ENCODE data around the gene LDLRAD4.
A peak's percentile ranks its signal among the peaks of the same experiment; 100 is the strongest.

The LDLRAD4 gene

DNA sequence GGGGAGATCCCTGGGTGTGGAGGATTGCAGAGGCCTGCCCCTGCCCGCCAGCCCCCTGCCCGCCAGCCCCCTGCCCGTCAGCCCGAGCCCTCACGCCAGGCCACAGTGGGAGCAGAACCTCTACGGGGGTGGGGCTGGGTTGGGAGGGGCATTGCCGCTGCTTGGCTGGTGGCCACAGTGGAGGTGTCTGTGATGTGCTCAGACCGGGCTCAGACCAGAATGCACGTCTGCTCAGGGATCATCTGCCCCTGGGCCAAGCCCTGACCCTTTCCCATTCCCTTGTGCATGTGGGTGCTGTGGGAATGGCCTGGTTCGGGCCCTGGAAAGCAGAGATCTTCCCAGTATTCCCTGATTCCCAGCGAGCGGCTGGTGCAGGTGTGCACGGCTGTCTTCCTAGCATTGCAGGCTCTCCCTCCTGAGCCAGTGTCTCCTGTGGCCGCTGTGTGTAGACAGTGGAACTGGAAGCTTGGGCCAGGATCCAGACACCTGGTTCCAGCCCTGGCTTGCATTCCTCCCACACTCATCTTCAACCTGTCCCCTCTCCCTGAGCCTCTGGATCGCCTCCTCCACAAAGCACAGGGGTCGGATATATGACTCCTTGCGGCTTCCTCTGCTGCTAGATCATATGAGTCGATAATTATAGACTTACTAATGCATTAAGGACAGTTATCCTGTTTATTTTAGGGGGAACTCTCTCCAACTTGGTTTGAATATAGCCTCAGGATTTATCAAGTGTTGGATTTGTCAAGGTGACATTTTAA is 161.6 kb downstream of the LDLRAD4 start:
- Histone ChIP-seq H3K4me3 (ENCODE audit: insufficient read depth in 1 of 2, low read depth in 1 of 2, low read length in 2 of 2) (no peak overlapping the region), H3K18ac (ENCODE audit: low read depth in 1 of 2, low read length in 2 of 2) (no peak overlapping the region), H3K9me3 (ENCODE audit: control insufficient read depth, low read length) (no peaks in the 10 kb centered on the region), H3K9ac (ENCODE audit: low read length) (no peak overlapping the region), H3K4me2 (ENCODE audit: low read length, poor library complexity, severe bottlenecking) (no peak overlapping the region), H2BK15ac (ENCODE audit: low read depth, poor library complexity, severe bottlenecking) (no peak overlapping the region), H3K23ac (ENCODE audit: low read length in 2 of 2) (no peak overlapping the region), H2AFZ (ENCODE audit: low read depth, low read length) (no peak overlapping the region), H3K14ac (ENCODE audit: low read length in 2 of 2) (no peak overlapping the region), H3K36me3 (ENCODE audit: control insufficient read depth in 1 of 2, insufficient read depth in 2 of 2, low read depth in 1 of 2, low read length in 2 of 2) (no peaks in the 10 kb centered on the region), H3K4me1 (ENCODE audit: control insufficient read depth, insufficient read depth, low read depth, low read length) (peaks cover 2% of the 10 kb centered on the region), H4K8ac (ENCODE audit: low read length) (no peak overlapping the region), H3K27me3 (ENCODE audit: control insufficient read depth in 1 of 2, insufficient read depth in 1 of 2, low read length in 2 of 2) (no peaks in the 10 kb centered on the region), H4K91ac (ENCODE audit: low read length) (no peak overlapping the region), H2AK5ac (ENCODE audit: low read length, severe bottlenecking) (no peak overlapping the region), H2BK120ac (ENCODE audit: low read depth, low read length) (no peak overlapping the region), H2BK12ac (ENCODE audit: low read length in 2 of 2) (no peak overlapping the region), H3K27ac (ENCODE audit: low read length, poor library complexity, severe bottlenecking) (no peak overlapping the region), H3K79me1 (replicated peaks; ENCODE audit: low read length, poor library complexity, severe bottlenecking) (no peaks in the 10 kb centered on the region), H3K4ac (ENCODE audit: low read depth in 1 of 2, low read length in 2 of 2) (no peak overlapping the region), H2BK5ac (ENCODE audit: low read depth, low read length, poor library complexity, severe bottlenecking) (no peak overlapping the region)
- 91% methylated on average over 15 of the region's 18 CpGs for WGBS
- DNase-seq = no peak

DNA sequence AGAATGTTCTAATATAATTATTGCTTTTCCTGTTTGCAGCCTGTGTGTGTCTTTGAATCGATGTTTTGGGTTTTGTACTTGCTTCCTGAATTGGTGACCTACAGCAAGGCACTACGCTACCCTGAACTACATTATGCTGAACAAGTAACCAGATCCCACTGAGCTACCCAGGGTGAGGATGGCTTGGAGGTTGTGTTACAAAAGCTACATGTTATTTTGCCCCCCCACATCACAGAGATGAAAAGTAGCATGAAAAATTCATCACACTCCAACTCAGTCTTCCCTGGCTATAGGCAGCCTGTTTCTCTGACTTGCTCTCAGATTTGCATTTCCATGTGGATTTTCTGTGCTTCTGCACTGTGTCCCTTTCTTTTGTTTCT is 162.1 kb downstream of the LDLRAD4 start:
- Histone ChIP-seq H3K4me1 (ENCODE audit: control insufficient read depth, insufficient read depth, low read depth, low read length) (peaks cover under 1% of the 10 kb centered on the region), H4K8ac (ENCODE audit: low read length) (no peak overlapping the region), H3K4ac (ENCODE audit: low read depth in 1 of 2, low read length in 2 of 2) (no peak overlapping the region), H2AFZ (ENCODE audit: low read depth, low read length) (no peak overlapping the region), H3K36me3 (ENCODE audit: control insufficient read depth in 1 of 2, insufficient read depth in 2 of 2, low read depth in 1 of 2, low read length in 2 of 2) (no peaks in the 10 kb centered on the region), H3K27me3 (ENCODE audit: control insufficient read depth in 1 of 2, insufficient read depth in 1 of 2, low read length in 2 of 2) (no peaks in the 10 kb centered on the region), H3K4me2 (ENCODE audit: low read length, poor library complexity, severe bottlenecking) (no peak overlapping the region), H2BK5ac (ENCODE audit: low read depth, low read length, poor library complexity, severe bottlenecking) (no peak overlapping the region), H2BK12ac (ENCODE audit: low read length in 2 of 2) (no peak overlapping the region), H4K91ac (ENCODE audit: low read length) (no peak overlapping the region), H2BK15ac (ENCODE audit: low read depth, poor library complexity, severe bottlenecking) (no peak overlapping the region), H3K27ac (ENCODE audit: low read length, poor library complexity, severe bottlenecking) (no peak overlapping the region), H3K14ac (ENCODE audit: low read length in 2 of 2) (no peak overlapping the region), H2BK120ac (ENCODE audit: low read depth, low read length) (no peak overlapping the region), H2AK5ac (ENCODE audit: low read length, severe bottlenecking) (no peak overlapping the region), H3K9ac (ENCODE audit: low read length) (no peak overlapping the region), H3K4me3 (ENCODE audit: insufficient read depth in 1 of 2, low read depth in 1 of 2, low read length in 2 of 2) (no peak overlapping the region), H3K9me3 (ENCODE audit: control insufficient read depth, low read length) (no peaks in the 10 kb centered on the region), H3K79me1 (replicated peaks; ENCODE audit: low read length, poor library complexity, severe bottlenecking) (no peaks in the 10 kb centered on the region), H3K18ac (ENCODE audit: low read depth in 1 of 2, low read length in 2 of 2) (no peak overlapping the region), H3K23ac (ENCODE audit: low read length in 2 of 2) (no peak overlapping the region)
- DNase-seq = no peak
- 79% methylated on average over 2 of the region's 2 CpGs for WGBS

GRCh38 chr18:13381331-13381730 is 162.8 kb downstream of the LDLRAD4 start:
- Histone ChIP-seq H3K27me3 (ENCODE audit: control insufficient read depth in 1 of 2, insufficient read depth in 1 of 2, low read length in 2 of 2) (no peaks in the 10 kb centered on the region), H3K18ac (ENCODE audit: low read depth in 1 of 2, low read length in 2 of 2) (no peak overlapping the region), H4K8ac (ENCODE audit: low read length) (no peak overlapping the region), H2AK5ac (ENCODE audit: low read length, severe bottlenecking) (no peak overlapping the region), H3K14ac (ENCODE audit: low read length in 2 of 2) (no peak overlapping the region), H2BK15ac (ENCODE audit: low read depth, poor library complexity, severe bottlenecking) (no peak overlapping the region), H3K4me2 (ENCODE audit: low read length, poor library complexity, severe bottlenecking) (no peak overlapping the region), H3K4ac (ENCODE audit: low read depth in 1 of 2, low read length in 2 of 2) (no peak overlapping the region), H2AFZ (ENCODE audit: low read depth, low read length) (no peak overlapping the region), H3K9me3 (ENCODE audit: control insufficient read depth, low read length) (no peaks in the 10 kb centered on the region), H2BK12ac (ENCODE audit: low read length in 2 of 2) (no peak overlapping the region), H4K91ac (ENCODE audit: low read length) (no peak overlapping the region), H3K4me3 (ENCODE audit: insufficient read depth in 1 of 2, low read depth in 1 of 2, low read length in 2 of 2) (no peak overlapping the region), H2BK120ac (ENCODE audit: low read depth, low read length) (no peak overlapping the region), H3K9ac (ENCODE audit: low read length) (peak overlapping the region; percentile 98), H3K79me1 (replicated peaks; ENCODE audit: low read length, poor library complexity, severe bottlenecking) (no peaks in the 10 kb centered on the region), H3K27ac (ENCODE audit: low read length, poor library complexity, severe bottlenecking) (no peak overlapping the region), H3K4me1 (ENCODE audit: control insufficient read depth, insufficient read depth, low read depth, low read length) (no peaks in the 10 kb centered on the region), H2BK5ac (ENCODE audit: low read depth, low read length, poor library complexity, severe bottlenecking) (no peak overlapping the region), H3K36me3 (ENCODE audit: control insufficient read depth in 1 of 2, insufficient read depth in 2 of 2, low read depth in 1 of 2, low read length in 2 of 2) (no peaks in the 10 kb centered on the region), H3K23ac (ENCODE audit: low read length in 2 of 2) (no peak overlapping the region)
- WGBS = 75% methylated on average over 7 of the region's 9 CpGs
- DNase-seq = no peak

GRCh38 chr18:13381944-13382365 is 163.4 kb downstream of the LDLRAD4 start:
- no peak overlapping the region for H2BK12ac ChIP-seq (ENCODE audit: low read length in 2 of 2)
- H3K27ac ChIP-seq (ENCODE audit: low read length, poor library complexity, severe bottlenecking) = no peak overlapping the region
- H3K14ac ChIP-seq (ENCODE audit: low read length in 2 of 2) = no peak overlapping the region
- peak overlapping the region in 1 of 2 experiments; percentile 73 for H3K4me3 ChIP-seq (ENCODE audit: insufficient read depth in 1 of 2, low read depth in 1 of 2, low read length in 2 of 2)
- H3K9me3 ChIP-seq (ENCODE audit: control insufficient read depth, low read length) = no peaks in the 10 kb centered on the region
- no peak overlapping the region for H2BK120ac ChIP-seq (ENCODE audit: low read depth, low read length)
- H3K27me3 ChIP-seq (ENCODE audit: control insufficient read depth in 1 of 2, insufficient read depth in 1 of 2, low read length in 2 of 2) = no peaks in the 10 kb centered on the region
- H2BK15ac ChIP-seq (ENCODE audit: low read depth, poor library complexity, severe bottlenecking) = no peak overlapping the region
- H3K4me1 ChIP-seq (ENCODE audit: control insufficient read depth, insufficient read depth, low read depth, low read length) = no peaks in the 10 kb centered on the region
- H2BK5ac ChIP-seq (ENCODE audit: low read depth, low read length, poor library complexity, severe bottlenecking) = no peak overlapping the region
- H3K4me2 ChIP-seq (ENCODE audit: low read length, poor library complexity, severe bottlenecking) = no peak overlapping the region
- H3K79me1 ChIP-seq (replicated peaks; ENCODE audit: low read length, poor library complexity, severe bottlenecking) = no peaks in the 10 kb centered on the region
- H3K4ac ChIP-seq (ENCODE audit: low read depth in 1 of 2, low read length in 2 of 2) = no peak overlapping the region
- no peaks in the 10 kb centered on the region for H3K36me3 ChIP-seq (ENCODE audit: control insufficient read depth in 1 of 2, insufficient read depth in 2 of 2, low read depth in 1 of 2, low read length in 2 of 2)
- H2AK5ac ChIP-seq (ENCODE audit: low read length, severe bottlenecking) = no peak overlapping the region
- H3K9ac ChIP-seq (ENCODE audit: low read length) = peak overlapping the region; percentile 98
- H3K18ac ChIP-seq (ENCODE audit: low read depth in 1 of 2, low read length in 2 of 2) = no peak overlapping the region
- no peak overlapping the region for H4K91ac ChIP-seq (ENCODE audit: low read length)
- DNase-seq = no peak
- WGBS = 84% methylated on average over 13 of the region's 14 CpGs
- no peak overlapping the region for H3K23ac ChIP-seq (ENCODE audit: low read length in 2 of 2)
- H4K8ac ChIP-seq (ENCODE audit: low read length) = no peak overlapping the region
- H2AFZ ChIP-seq (ENCODE audit: low read depth, low read length) = no peak overlapping the region

Data from mesenchymal stem cell (in vitro differentiated cells and primary cell).